GM12801 (cell line): ENCODE data around the gene SEZ6L2.

Experiments used
- TF ChIP-seq, protein P1 (sequence below): IDR thresholded peaks from one replicate; pipeline ENCODE4 v1.5.1; 2011; ENCODE audit warnings: control low read depth; ENCODE audit not compliant: insufficient read length; ENCODE audit errors: extremely low read depth

SEZ6L2 gene

DNA sequence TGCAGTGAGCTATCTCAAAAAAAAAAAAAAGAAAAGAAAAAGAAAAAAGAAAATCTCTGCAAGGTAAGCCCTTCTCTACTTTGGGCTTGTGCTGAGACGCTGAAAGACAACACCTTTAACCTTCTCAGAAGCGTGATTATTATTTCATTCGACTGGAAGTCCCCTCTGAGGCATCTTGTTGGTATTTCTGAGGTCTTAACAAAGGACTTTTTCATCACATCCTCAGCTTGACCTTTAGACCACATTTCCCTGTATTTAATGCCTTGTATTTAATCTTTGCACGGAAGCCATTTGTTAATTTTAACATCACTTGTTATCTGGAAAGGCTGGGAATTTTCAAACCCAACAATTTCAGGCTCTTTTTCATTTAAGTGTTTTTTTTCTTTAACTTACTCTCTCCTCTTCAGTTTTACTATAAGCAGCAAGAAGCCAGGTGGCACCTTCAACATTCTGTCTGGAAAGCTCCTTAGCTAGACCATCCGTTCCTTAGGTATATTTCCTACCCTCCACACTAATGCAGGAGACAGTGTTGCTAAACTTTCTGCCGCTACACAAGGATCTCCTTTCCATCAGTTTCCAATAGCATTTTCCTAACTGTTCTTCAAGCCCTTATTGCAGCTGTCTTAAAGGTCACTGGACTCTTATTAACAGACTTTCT lies 16.4 kb upstream of the SEZ6L2 start:
- TF ChIP-seq, protein P1, sequence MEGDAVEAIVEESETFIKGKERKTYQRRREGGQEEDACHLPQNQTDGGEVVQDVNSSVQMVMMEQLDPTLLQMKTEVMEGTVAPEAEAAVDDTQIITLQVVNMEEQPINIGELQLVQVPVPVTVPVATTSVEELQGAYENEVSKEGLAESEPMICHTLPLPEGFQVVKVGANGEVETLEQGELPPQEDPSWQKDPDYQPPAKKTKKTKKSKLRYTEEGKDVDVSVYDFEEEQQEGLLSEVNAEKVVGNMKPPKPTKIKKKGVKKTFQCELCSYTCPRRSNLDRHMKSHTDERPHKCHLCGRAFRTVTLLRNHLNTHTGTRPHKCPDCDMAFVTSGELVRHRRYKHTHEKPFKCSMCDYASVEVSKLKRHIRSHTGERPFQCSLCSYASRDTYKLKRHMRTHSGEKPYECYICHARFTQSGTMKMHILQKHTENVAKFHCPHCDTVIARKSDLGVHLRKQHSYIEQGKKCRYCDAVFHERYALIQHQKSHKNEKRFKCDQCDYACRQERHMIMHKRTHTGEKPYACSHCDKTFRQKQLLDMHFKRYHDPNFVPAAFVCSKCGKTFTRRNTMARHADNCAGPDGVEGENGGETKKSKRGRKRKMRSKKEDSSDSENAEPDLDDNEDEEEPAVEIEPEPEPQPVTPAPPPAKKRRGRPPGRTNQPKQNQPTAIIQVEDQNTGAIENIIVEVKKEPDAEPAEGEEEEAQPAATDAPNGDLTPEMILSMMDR: no peak

DNA sequence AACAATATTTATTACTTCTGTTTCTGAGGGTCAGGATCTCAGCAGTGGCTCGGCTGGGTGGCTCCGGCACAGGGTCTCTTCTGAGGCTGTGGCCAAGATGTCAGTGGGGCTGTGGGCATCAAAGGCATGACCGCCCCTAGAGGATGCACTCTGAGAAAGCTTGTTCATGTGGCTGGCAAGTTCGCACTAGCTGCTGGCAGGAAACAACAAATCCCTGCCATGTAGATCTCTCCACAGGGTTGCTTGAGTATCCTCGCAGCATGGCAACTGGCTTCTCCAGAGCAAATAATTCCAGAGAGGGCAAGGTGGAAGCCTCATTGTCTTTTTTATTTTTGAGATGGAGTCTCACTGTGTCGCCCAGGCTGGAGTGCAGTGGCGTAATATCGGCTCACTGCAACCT lies 14.2 kb upstream of the SEZ6L2 start:
- TF ChIP-seq, protein P1: no peak

DNA sequence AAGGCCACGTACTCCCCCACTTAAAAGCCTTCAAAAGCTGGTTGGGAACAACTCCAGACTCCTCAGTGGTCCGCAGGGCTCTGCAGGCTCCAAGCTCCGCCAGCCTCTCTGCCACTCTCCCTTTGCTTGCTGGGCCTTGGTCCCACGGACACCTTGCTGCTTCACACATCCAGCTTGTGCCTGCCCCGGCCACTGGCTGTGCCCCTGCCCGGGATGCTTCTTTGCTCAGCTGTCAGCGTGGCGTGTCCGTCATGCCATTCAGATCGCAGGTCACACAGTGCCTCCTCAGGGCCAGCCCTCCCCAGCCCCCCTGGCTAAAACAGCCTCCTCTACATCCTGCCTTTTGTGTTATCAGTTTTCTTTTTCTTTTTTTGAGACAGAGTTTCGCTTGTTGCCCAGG lies 12.7 kb upstream of the SEZ6L2 start:
- TF ChIP-seq, protein P1: no peak

DNA sequence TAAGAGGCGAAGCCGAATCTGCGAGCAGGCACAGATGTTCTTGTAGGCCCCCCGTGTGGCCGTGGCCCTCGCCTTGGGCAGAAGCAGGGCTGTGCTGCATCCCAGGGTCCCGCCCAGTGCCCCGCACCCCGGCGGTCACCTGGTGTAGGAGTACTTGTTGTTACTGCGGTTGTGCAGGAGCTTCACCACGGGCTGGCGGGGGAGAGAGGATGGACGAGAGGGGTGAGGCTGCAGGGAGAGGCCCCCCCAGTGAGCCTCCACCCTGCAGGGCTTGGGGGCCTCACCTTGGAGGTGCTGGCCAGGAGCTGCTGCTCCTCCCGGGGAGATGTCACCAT lies 12.3 kb upstream of the SEZ6L2 start:
- TF ChIP-seq, protein P1: no peak

DNA sequence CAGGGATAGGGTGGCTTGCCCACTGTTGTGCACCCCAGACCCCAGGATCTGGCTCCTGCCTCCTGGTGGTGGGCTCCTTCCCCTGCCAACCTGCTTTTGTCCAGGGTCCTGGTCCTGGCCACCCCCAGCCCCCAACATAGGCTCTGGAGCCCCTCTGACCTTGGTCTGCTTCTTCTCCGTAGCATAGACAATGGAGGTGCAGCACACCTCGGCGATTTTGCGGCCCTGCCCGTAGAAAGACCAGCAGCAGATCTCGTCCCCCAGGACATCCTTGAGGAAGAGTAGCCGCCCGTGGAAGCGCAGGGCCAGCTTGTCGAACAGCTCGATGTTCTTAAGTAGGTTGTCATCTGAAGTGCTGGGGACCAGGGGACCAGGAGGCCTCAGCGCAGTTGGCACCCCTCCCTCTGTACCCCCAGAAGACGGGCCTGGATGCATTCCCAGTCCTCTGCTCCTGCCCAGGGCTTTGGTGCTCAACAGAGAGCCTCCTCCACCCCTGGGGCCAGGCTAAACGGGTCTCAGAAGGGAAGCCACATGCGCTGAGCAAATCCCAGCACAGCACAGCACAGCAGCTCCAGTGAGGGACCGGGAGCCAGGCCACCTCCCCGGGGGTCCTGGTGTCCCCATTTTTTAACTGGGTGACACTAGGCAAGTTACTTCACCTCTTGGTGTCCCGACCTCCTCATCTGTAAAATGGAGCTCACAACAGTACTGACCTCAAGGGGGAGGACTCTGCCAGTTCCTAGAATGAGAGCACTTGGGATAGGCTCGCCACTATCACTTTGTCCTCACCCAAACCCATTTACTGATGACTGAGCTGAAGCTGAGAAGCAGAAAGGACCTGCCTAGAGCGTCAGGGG lies 11.7 kb upstream of the SEZ6L2 start:
- TF ChIP-seq, protein P1: no peak

DNA sequence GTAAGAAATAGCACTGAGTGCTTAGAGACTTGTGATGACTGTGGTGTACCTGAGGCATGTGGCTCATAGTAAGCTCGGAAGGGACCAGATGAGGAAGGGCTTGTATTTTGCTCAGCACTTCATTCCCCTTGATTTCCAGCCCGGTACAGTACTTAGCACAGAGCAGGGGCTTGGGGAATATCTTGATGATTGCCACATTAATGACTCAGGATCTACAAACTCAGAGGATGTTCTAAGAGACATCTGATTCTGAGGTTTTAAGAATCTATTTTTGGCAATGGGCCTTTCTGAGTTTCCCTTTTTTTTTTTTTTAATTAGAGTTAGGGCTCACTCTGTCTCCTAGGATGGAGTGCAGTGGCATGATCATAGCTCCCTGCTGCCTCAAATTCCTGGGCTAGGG lies 10.0 kb upstream of the SEZ6L2 start:
- TF ChIP-seq, protein P1: no peak

DNA sequence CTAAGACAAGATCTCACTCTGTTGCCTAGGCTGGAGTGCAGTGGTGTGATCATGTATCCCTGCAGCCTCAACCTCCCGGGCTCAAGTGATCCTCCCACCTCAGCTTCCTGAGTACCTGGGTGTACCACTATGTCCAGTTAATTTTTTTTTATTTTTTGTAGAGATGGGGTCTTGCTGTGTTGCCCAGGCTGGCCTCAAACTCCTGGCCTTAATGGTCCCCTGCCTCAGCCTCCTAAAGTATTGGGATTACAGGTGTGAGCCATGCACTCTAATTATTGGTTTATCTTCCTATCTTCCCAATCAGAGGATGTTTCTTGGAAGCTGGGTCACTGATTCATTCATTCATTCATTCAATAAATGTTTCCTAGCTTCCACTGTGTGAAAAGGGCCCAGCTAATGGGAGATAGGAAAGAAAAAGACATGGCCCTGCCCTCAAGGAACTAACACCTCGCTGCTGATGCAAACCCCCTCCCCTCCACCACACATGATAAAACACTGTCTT lies 9.4 kb upstream of the SEZ6L2 start:
- TF ChIP-seq, protein P1: no peak
